ENCODE data around the gene EIF5A2.
"Not testable (repeated sequence)": the region's sequence is repeated elsewhere in the genome, so short reads cannot be mapped to it uniquely, and the experiment has no call there.

Gene EIF5A2

GRCh38 chr3:170942011-170942410 lies 33.6 kb upstream of the EIF5A2 start:
- no peak for TF ChIP-seq EZH2 (IDR thresholded peaks at IDR 0.05; ENCODE audit: borderline replicate concordance, low read length)
- TF ChIP-seq CTCF (IDR thresholded peaks at IDR 0.05; ENCODE audit: low read length), result no peak
- no peak overlapping the region for H2AFZ ChIP-seq (ENCODE audit: low read length)
- H3K4me3 ChIP-seq (ENCODE audit: low read depth, low read length, poor library complexity, severe bottlenecking), result no peak overlapping the region
- no peaks in the 10 kb centered on the region for H4K20me1 ChIP-seq (ENCODE audit: insufficient read depth, low read length)
- H3K36me3 ChIP-seq (ENCODE audit: insufficient read depth, low read length), result no peaks in the 10 kb centered on the region
- no peaks in the 10 kb centered on the region for H3K9me2 ChIP-seq (ENCODE audit: low read depth, low read length)
- no peak overlapping the region for H3K4me2 ChIP-seq (ENCODE audit: low read length)
- no peaks in the 10 kb centered on the region for H3K4me1 ChIP-seq (ENCODE audit: insufficient read depth, low read length, severe bottlenecking)
- 0 out of 2 replicates have a peak, but pooled peaks cover 6% of the 10 kb centered on the region for H3K9me3 ChIP-seq (ENCODE audit: low read length)
- H3K27ac ChIP-seq (ENCODE audit: low read depth, low read length, poor library complexity, severe bottlenecking), result no peak overlapping the region
- no peaks in the 10 kb centered on the region for H3K79me2 ChIP-seq (ENCODE audit: insufficient read depth, low read length)
- H3F3A ChIP-seq (ENCODE audit: insufficient read depth, low read length), result no peaks in the 10 kb centered on the region
- no peak overlapping the region for H3K9ac ChIP-seq (ENCODE audit: low read length)
- no peaks in the 10 kb centered on the region for H3K27me3 ChIP-seq (ENCODE audit: insufficient read depth, low read length)

- no peaks in the 10 kb centered on the region for H3K4me1 ChIP-seq (ENCODE audit: insufficient read depth, low read length, severe bottlenecking)
- no peak overlapping the region for H3K4me2 ChIP-seq (ENCODE audit: low read length)
- H2AFZ ChIP-seq (ENCODE audit: low read length), result no peak overlapping the region
- TF ChIP-seq EZH2 (IDR thresholded peaks at IDR 0.05; ENCODE audit: borderline replicate concordance, low read length) (no peak), CTCF (IDR thresholded peaks at IDR 0.05; ENCODE audit: low read length) (no peak)
- no peaks in the 10 kb centered on the region for H3F3A ChIP-seq (ENCODE audit: insufficient read depth, low read length)
- H3K9me2 ChIP-seq (ENCODE audit: low read depth, low read length), result no peaks in the 10 kb centered on the region
- H3K4me3 ChIP-seq (ENCODE audit: low read depth, low read length, poor library complexity, severe bottlenecking), result no peak overlapping the region
- no peaks in the 10 kb centered on the region for H3K27me3 ChIP-seq (ENCODE audit: insufficient read depth, low read length)
- H3K9me3 ChIP-seq (ENCODE audit: low read length), result 0 out of 2 replicates have a peak, but pooled peaks cover 6% of the 10 kb centered on the region
- H3K27ac ChIP-seq (ENCODE audit: low read depth, low read length, poor library complexity, severe bottlenecking), result no peak overlapping the region
- no peak overlapping the region for H3K9ac ChIP-seq (ENCODE audit: low read length)
- no peaks in the 10 kb centered on the region for H3K79me2 ChIP-seq (ENCODE audit: insufficient read depth, low read length)
- H3K36me3 ChIP-seq (ENCODE audit: insufficient read depth, low read length), result no peaks in the 10 kb centered on the region
- H4K20me1 ChIP-seq (ENCODE audit: insufficient read depth, low read length), result no peaks in the 10 kb centered on the region
Measured at GRCh38 chr3:170941551-170941950, 33.1 kb upstream of the EIF5A2 start.

- H3K27me3 ChIP-seq (ENCODE audit: insufficient read depth, low read length); H3K27ac ChIP-seq (ENCODE audit: low read depth, low read length, poor library complexity, severe bottlenecking); H3K9me2 ChIP-seq (ENCODE audit: low read depth, low read length); H3K4me2 ChIP-seq (ENCODE audit: low read length); H3K4me1 ChIP-seq (ENCODE audit: insufficient read depth, low read length, severe bottlenecking); H4K20me1 ChIP-seq (ENCODE audit: insufficient read depth, low read length); H3K9ac ChIP-seq (ENCODE audit: low read length); H3K36me3 ChIP-seq (ENCODE audit: insufficient read depth, low read length); H3K79me2 ChIP-seq (ENCODE audit: insufficient read depth, low read length); H2AFZ ChIP-seq (ENCODE audit: low read length); H3F3A ChIP-seq (ENCODE audit: insufficient read depth, low read length); H3K9me3 ChIP-seq (ENCODE audit: low read length); H3K4me3 ChIP-seq (ENCODE audit: low read depth, low read length, poor library complexity, severe bottlenecking): not testable (repeated sequence)
Measured at GRCh38 chr3:170933039-170933438, 24.6 kb upstream of the EIF5A2 start.

GRCh38 chr3:170923553-170923952 lies 15.1 kb upstream of the EIF5A2 start:
- not testable (repeated sequence) for H3F3A ChIP-seq (ENCODE audit: insufficient read depth, low read length); H3K4me2 ChIP-seq (ENCODE audit: low read length); H3K36me3 ChIP-seq (ENCODE audit: insufficient read depth, low read length); H3K9me3 ChIP-seq (ENCODE audit: low read length); H3K4me1 ChIP-seq (ENCODE audit: insufficient read depth, low read length, severe bottlenecking); H3K9ac ChIP-seq (ENCODE audit: low read length); H4K20me1 ChIP-seq (ENCODE audit: insufficient read depth, low read length); H3K79me2 ChIP-seq (ENCODE audit: insufficient read depth, low read length); H3K27me3 ChIP-seq (ENCODE audit: insufficient read depth, low read length); H3K4me3 ChIP-seq (ENCODE audit: low read depth, low read length, poor library complexity, severe bottlenecking); H3K27ac ChIP-seq (ENCODE audit: low read depth, low read length, poor library complexity, severe bottlenecking); H2AFZ ChIP-seq (ENCODE audit: low read length); H3K9me2 ChIP-seq (ENCODE audit: low read depth, low read length)

All from OCI-LY1 (cell line).